Peyer's patch (tissue), 4 donors: ENCODE measurements around the gene OR2H1.

Source experiments
- CTCF ChIP-seq, 6 experiments: fragments of 450-650 bp in 4 of 6; fragments of 200-600 bp in 2 of 6; sonication (generic) in 1 of 6; IDR thresholded peaks; one replicate each; pipeline ENCODE4 v1.5.1; 2017 to 2019; ENCODE audit warnings: antibody characterized with exemption in 6 of 6, mild to moderate bottlenecking in 3 of 6, moderate library complexity in 1 of 6
- POLR2A ChIP-seq, 2 donors: fragments of 450-650 bp; IDR thresholded peaks; one replicate each; pipeline ENCODE4 v1.5.1; 2017; ENCODE audit warnings: antibody characterized with exemption in 2 of 2, mild to moderate bottlenecking in 2 of 2, moderate library complexity in 2 of 2

- TF ChIP-seq POLR2A (IDR thresholded peaks at IDR 0.05) (no peak), CTCF (IDR thresholded peaks at IDR 0.05) (no peak)
Observed at GRCh38 chr6:29496961-29497360, 40.0 kb downstream of the OR2H1 start.
